Ovary (tissue), 9 donors: ENCODE data around the gene GRK5. TPM values are rescaled to one million over a fixed set of nuclear protein-coding genes. Genes with fewer than 3 reads are reported as not detected.
A peak's percentile ranks its signal among the peaks of the same experiment; 100 is the strongest.
"Not testable (repeated sequence)": the region's sequence is repeated elsewhere in the genome, so short reads cannot be mapped to it uniquely, and the experiment has no call there.

Experiments used
- DNase-seq, 5 donors: peaks; one replicate each; pipeline ENCODE4 v3.0.0-alpha.2; 2019 to 2020
- H3K27ac ChIP-seq, 2 donors: fragments of 200-600 bp; one replicate each; pipeline versions ENCODE4 v1.5.1 to v1.8.0; 2019 to 2022
- H3K27me3 ChIP-seq: fragments of 200-600 bp; one replicate; pipeline ENCODE4 v1.8.0; 2022
- H3K36me3 ChIP-seq: fragments of 200-600 bp; sonication (generic); one replicate; pipeline ENCODE4 v1.5.1; 2019
- H3K4me1 ChIP-seq: one replicate; pipeline ENCODE4 v1.8.1; 2013; ENCODE audit warnings: mild to moderate bottlenecking, moderate library complexity; ENCODE audit not compliant: insufficient read depth
- H3K4me3 ChIP-seq: fragments of 200-600 bp; sonication (generic); one replicate; pipeline ENCODE4 v1.5.1; 2017
- H3K9me3 ChIP-seq, 2 donors: fragments of 200-600 bp in 1 of 2; sonication (generic) in 1 of 2; one replicate each; pipeline versions ENCODE4 v1.5.1 to v1.8.1; 2013 to 2019; ENCODE audit warnings: mild to moderate bottlenecking in 1 of 2, moderate library complexity in 1 of 2
- EP300 ChIP-seq: sonication (generic); formaldehyde crosslinking; IDR thresholded peaks from one replicate; pipeline ENCODE4 v1.6.1; 2017; ENCODE audit warnings: antibody characterized with exemption
- POLR2A ChIP-seq: fragments of 450-650 bp; IDR thresholded peaks from one replicate; pipeline ENCODE4 v1.6.1; 2017; ENCODE audit warnings: antibody characterized with exemption, mild to moderate bottlenecking, moderate library complexity
- WGBS, 3 donors: extraction: QIAGEN DNeasy Blood & Tissue Kit in 1 of 3; methylation state at CpG; one replicate each; pipeline versions ENCODE4 v1.1.5 to v1.1.7; 2013 to 2017; 5-methylcytosine and 5-hydroxymethylcytosine counted together
- intact Hi-C, 4 donors: fragments of 100-400 bp; cut with DNase I; formaldehyde crosslinking; loops; one replicate each; pipeline versions ENCODE4 v1.11.0 to v1.15.1; 2022 to 2023
- polyA plus RNA-seq, 2 donors: library from polyadenylated mRNA; stranded (reverse); fragments of 200-250 nt in 1 of 2; fragments of 350-450 nt in 1 of 2; fragmentation: Illumina TruSeq in 1 of 2; extraction: RNeasy Lipid Tissue Mini Kit (QIAGEN cat#74804) in 1 of 2; gene quantifications; one replicate each; pipeline ENCODE4 v1.2.3, GENCODE V29; 2013 to 2014
- total RNA-seq, 7 donors: library from RNA; depleted of rRNA in 2 of 7; stranded (reverse); fragments of >200 nt in 2 of 7; fragmentation: NEBNext Ultra II Directional in 3 of 7; extraction: Animal tissue kit (Norgen Biotek cat#: 25700) in 3 of 7; gene quantifications; one replicate each; pipeline versions ENCODE4 v1.1.0 to v1.2.4, GENCODE V29; 2016 to 2023
- TF ChIP-seq, protein P1 (sequence below), 3 donors: fragments of 450-650 bp in 2 of 3; fragments of 200-600 bp in 1 of 3; IDR thresholded peaks; one replicate each; pipeline versions ENCODE4 v1.5.1 to v1.8.0; 2016 to 2022; ENCODE audit warnings: antibody characterized with exemption in 3 of 3, mild to moderate bottlenecking in 1 of 3
- donor health status: DM: no; HTN: no; CAD: no; lungs with moderate emphysema.
- donor health status: DM: no; HTN: no; CAD: no.
- donor health status: Bipolar disorder and iron deficiency.
- donor health status: DM: yes; HTN: yes; CAD: no.
- donor health status: DM: no; HTN: no; CAD: no.
- donor health status: DM: yes; HTN: yes; CAD: no.

Gene GRK5
- total and polyA plus RNA-seq, 9 donors = 10.0 to 115 (median 38.2) TPM

DNA sequence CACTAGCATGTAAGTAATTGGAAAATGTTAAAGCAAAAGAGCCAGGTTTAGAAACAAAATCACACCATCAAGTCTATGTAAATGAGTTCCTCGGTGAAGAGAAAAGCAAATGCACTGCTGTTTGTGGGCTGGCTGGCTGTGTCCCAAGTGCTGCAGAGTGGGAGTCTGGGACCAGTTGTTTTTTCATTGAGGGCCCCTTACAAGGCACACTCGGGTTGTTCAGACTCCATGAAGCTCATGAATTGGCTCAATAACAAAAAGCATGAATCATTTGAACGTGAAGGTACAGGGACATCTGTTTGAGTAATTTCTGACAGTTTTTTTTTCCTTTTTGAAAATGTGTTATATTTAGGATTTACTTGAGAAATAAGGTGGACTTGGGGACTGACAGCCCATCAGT, 28.0 kb downstream of the GRK5 start:
- intact Hi-C loops = no loop called here
- 2 to 8% (median 8%) methylated on average over 3 of the region's 3 CpGs for WGBS, 3 donors
- Histone ChIP-seq H3K36me3 (no peaks in the 10 kb centered on the region), H3K4me3 (no peak overlapping the region), H3K9me3 (no peaks in the 10 kb centered on the region), H3K4me1 (peaks cover 18% of the 10 kb centered on the region), H3K27me3 (no peaks in the 10 kb centered on the region), H3K27ac (peak overlapping the region in 1 of 2 donors; percentile 37)
- TF ChIP-seq, protein P1, sequence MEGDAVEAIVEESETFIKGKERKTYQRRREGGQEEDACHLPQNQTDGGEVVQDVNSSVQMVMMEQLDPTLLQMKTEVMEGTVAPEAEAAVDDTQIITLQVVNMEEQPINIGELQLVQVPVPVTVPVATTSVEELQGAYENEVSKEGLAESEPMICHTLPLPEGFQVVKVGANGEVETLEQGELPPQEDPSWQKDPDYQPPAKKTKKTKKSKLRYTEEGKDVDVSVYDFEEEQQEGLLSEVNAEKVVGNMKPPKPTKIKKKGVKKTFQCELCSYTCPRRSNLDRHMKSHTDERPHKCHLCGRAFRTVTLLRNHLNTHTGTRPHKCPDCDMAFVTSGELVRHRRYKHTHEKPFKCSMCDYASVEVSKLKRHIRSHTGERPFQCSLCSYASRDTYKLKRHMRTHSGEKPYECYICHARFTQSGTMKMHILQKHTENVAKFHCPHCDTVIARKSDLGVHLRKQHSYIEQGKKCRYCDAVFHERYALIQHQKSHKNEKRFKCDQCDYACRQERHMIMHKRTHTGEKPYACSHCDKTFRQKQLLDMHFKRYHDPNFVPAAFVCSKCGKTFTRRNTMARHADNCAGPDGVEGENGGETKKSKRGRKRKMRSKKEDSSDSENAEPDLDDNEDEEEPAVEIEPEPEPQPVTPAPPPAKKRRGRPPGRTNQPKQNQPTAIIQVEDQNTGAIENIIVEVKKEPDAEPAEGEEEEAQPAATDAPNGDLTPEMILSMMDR (IDR thresholded peaks at IDR 0.05) = no peak
- no peak for TF ChIP-seq POLR2A
- no peak for TF ChIP-seq EP300
- DNase-seq = peak; percentile 57 to 76 (median 63)

GRCh38 chr10:119237722-119238436, 30.5 kb downstream of the GRK5 start:
- intact Hi-C loops = no loop called here
- peak in 1 of 5 donors; percentile 13 for DNase-seq
- TF ChIP-seq, protein P1 (IDR thresholded peaks at IDR 0.05) = no peak
- no peak for TF ChIP-seq POLR2A
- TF ChIP-seq EP300 = no peak
- Histone ChIP-seq H3K27me3 (no peaks in the 10 kb centered on the region), H3K4me3 (no peak overlapping the region), H3K27ac (no peak overlapping the region), H3K36me3 (no peaks in the 10 kb centered on the region), H3K4me1 (peaks cover 24% of the 10 kb centered on the region), H3K9me3 (no peaks in the 10 kb centered on the region)
- 78 to 84% (median 80%) methylated on average over 8 of the region's 8 CpGs for WGBS, 3 donors

DNA sequence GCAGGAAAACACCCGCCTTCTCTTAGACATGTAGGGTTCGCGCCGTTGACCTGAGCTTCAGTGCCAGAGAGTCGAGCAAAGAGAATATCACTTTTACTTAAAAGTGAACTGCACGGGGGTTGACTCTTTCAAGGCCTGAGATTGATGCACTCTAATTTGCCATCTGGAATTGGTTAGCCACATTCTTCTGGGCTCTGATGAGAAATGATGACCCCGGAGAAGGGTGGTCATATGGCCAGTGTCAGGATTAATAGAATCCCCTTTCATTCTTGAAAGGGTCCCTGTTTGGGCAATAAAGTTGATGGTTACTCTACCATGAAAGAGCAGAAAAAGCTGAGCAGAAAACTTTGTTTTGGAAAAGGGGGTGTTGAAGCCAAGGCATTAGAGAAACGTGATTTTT, 31.2 kb downstream of the GRK5 start:
- peaks cover 22% of the 10 kb centered on the region for H3K4me1 ChIP-seq
- intact Hi-C loops = no loop called here
- no peak for TF ChIP-seq POLR2A
- TF ChIP-seq, protein P1 (IDR thresholded peaks at IDR 0.05) = no peak
- no peak for TF ChIP-seq EP300

GRCh38 chr10:119239015-119239414, 31.6 kb downstream of the GRK5 start:
- H3K9me3 ChIP-seq, H3K4me3 ChIP-seq, H3K27ac ChIP-seq, H3K36me3 ChIP-seq, intact Hi-C loops, H3K27me3 ChIP-seq: not testable (repeated sequence)
- WGBS, 3 donors = 85 to 86% (median 86%) methylated on average over 6 of the region's 6 CpGs
- peaks cover 23% of the 10 kb centered on the region for H3K4me1 ChIP-seq
- DNase-seq = peak in 1 of 5 donors; percentile 11

More for the DNA sequence above, 31.2 kb downstream of the GRK5 start:
- Histone ChIP-seq H3K27me3 (no peaks in the 10 kb centered on the region), H3K27ac (no peak overlapping the region), H3K4me3 (no peak overlapping the region), H3K9me3 (no peaks in the 10 kb centered on the region), H3K36me3 (no peaks in the 10 kb centered on the region)
- WGBS, 3 donors = 60 to 79% (median 71%) methylated on average over 8 of the region's 8 CpGs
- peak in 1 of 5 donors; percentile 27 for DNase-seq

- H3K27me3 ChIP-seq, H3K4me3 ChIP-seq, H3K27ac ChIP-seq, intact Hi-C loops, H3K36me3 ChIP-seq, H3K9me3 ChIP-seq, DNase-seq: not testable (repeated sequence)
- WGBS, 3 donors = 90 to 100% (median 99%) methylated on average over 4 of the region's 4 CpGs
- H3K4me1 ChIP-seq = peaks cover 23% of the 10 kb centered on the region
These were observed 32.3 kb downstream of the GRK5 start for GRCh38 chr10:119239630-119240029.
